Measurements from ENCODE around the gene TCF19. TPM values are rescaled to one million over a fixed set of nuclear protein-coding genes. Genes with fewer than 3 reads are reported as not detected.

Gene TCF19, protein sequence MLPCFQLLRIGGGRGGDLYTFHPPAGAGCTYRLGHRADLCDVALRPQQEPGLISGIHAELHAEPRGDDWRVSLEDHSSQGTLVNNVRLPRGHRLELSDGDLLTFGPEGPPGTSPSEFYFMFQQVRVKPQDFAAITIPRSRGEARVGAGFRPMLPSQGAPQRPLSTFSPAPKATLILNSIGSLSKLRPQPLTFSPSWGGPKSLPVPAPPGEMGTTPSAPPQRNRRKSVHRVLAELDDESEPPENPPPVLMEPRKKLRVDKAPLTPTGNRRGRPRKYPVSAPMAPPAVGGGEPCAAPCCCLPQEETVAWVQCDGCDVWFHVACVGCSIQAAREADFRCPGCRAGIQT
- 1 to 10 TPM; 1.1 to 4.9 (median 3.6) TPM for total RNA-seq

GRCh38 chr6:31158140-31158862, at the start of gene TCF19:
Gene TCF19 (plus strand): TSS chr6:31158589. CDS start chr6:31159470, 881 bp downstream.
- TF ChIP-seq, protein P1, sequence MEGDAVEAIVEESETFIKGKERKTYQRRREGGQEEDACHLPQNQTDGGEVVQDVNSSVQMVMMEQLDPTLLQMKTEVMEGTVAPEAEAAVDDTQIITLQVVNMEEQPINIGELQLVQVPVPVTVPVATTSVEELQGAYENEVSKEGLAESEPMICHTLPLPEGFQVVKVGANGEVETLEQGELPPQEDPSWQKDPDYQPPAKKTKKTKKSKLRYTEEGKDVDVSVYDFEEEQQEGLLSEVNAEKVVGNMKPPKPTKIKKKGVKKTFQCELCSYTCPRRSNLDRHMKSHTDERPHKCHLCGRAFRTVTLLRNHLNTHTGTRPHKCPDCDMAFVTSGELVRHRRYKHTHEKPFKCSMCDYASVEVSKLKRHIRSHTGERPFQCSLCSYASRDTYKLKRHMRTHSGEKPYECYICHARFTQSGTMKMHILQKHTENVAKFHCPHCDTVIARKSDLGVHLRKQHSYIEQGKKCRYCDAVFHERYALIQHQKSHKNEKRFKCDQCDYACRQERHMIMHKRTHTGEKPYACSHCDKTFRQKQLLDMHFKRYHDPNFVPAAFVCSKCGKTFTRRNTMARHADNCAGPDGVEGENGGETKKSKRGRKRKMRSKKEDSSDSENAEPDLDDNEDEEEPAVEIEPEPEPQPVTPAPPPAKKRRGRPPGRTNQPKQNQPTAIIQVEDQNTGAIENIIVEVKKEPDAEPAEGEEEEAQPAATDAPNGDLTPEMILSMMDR (IDR thresholded peaks at IDR 0.05; ENCODE audit: low read depth) = no peak

GRCh38 chr6:31110825-31111582, 47.4 kb upstream of the TCF19 start:
- TF ChIP-seq, protein P1 (IDR thresholded peaks at IDR 0.05; ENCODE audit: low read depth) = no peak

- TF ChIP-seq, protein P1 (IDR thresholded peaks at IDR 0.05; ENCODE audit: low read depth) = no peak
Measured at GRCh38 chr6:31111712-31112111, 46.7 kb upstream of the TCF19 start.

GRCh38 chr6:31112478-31112877, 45.9 kb upstream of the TCF19 start, which contains the start of gene C6orf15:
Gene C6orf15 (minus strand): TSS chr6:31112575. CDS start chr6:31112555, 20 bp downstream.
- TF ChIP-seq, protein P1 (IDR thresholded peaks at IDR 0.05; ENCODE audit: low read depth) = no peak

- TF ChIP-seq, protein P1 (IDR thresholded peaks at IDR 0.05; ENCODE audit: low read depth) = no peak
Measured at GRCh38 chr6:31113861-31114540, 44.4 kb upstream of the TCF19 start.

DNA sequence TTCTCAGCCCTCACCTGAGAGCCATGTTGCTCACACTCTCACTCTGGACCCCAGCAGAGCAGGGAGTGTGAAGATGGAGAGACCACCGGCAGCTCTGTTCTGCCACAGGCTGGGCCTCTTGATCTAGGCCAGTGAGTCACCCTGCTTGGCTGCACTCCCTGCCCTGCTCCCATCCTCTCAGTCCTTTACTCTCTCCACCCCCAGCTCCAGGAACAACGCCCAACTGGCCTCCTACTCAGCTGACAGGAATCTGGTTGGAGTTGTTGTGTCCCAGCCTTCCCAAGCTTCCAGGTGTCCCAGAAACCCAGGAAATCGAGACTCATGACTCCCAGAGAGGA, 43.9 kb upstream of the TCF19 start, which contains the start of gene PSORS1C1:
TSS of gene PSORS1C1 (plus strand) at position 260 of the 338 bp plus-strand sequence. CDS start 14,833 bp downstream, outside the sequence.
- TF ChIP-seq, protein P1 (IDR thresholded peaks at IDR 0.05; ENCODE audit: low read depth) = no peak
